ENCODE data around the gene TBC1D20. TPM values are rescaled to one million over a fixed set of nuclear protein-coding genes. Genes with fewer than 3 reads are reported as not detected.
A peak's percentile ranks its signal among the peaks of the same experiment; 100 is the strongest.

The TBC1D20 gene
- total RNA-seq, 1 experiment from 2014 or later = 35.8 TPM

GRCh38 chr20:400128-400453 is 62.2 kb downstream of the TBC1D20 start:
- no TSS peak for BruUV-seq (replicated peaks)
- H3K36me3 ChIP-seq (ENCODE audit: control insufficient read depth, insufficient read depth, low read length) = peaks cover 4% of the 10 kb centered on the region
- Mint-ChIP-seq H3K4me3 (ENCODE audit: unreplicated experiment) (no peak overlapping the region), H3K4me1 (ENCODE audit: low read depth, unreplicated experiment) (peaks cover 20% of the 10 kb centered on the region), H3K27ac (ENCODE audit: unreplicated experiment) (peak overlapping the region; percentile 98), H3K9me3 (ENCODE audit: unreplicated experiment) (no peaks in the 10 kb centered on the region), H3K27me3 (ENCODE audit: insufficient read depth, unreplicated experiment) (no peaks in the 10 kb centered on the region), H3K36me3 (ENCODE audit: insufficient read depth, unreplicated experiment) (peaks cover 73% of the 10 kb centered on the region)
- H3K9me3 ChIP-seq = no peaks in the 10 kb centered on the region
- TF ChIP-seq, protein P1, sequence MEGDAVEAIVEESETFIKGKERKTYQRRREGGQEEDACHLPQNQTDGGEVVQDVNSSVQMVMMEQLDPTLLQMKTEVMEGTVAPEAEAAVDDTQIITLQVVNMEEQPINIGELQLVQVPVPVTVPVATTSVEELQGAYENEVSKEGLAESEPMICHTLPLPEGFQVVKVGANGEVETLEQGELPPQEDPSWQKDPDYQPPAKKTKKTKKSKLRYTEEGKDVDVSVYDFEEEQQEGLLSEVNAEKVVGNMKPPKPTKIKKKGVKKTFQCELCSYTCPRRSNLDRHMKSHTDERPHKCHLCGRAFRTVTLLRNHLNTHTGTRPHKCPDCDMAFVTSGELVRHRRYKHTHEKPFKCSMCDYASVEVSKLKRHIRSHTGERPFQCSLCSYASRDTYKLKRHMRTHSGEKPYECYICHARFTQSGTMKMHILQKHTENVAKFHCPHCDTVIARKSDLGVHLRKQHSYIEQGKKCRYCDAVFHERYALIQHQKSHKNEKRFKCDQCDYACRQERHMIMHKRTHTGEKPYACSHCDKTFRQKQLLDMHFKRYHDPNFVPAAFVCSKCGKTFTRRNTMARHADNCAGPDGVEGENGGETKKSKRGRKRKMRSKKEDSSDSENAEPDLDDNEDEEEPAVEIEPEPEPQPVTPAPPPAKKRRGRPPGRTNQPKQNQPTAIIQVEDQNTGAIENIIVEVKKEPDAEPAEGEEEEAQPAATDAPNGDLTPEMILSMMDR (IDR thresholded peaks at IDR 0.05; ENCODE audit: insufficient read depth in 1 of 2, low read depth in 1 of 2, low read length in 1 of 2, severe bottlenecking in 1 of 2, unreplicated experiment in 1 of 2) = no peak
- intact Hi-C loops (cut with micrococcal nuclease; ENCODE audit: unreplicated experiment) = loop anchor here (5.0 kb wide), 1 partner anchor 62 kb away; the partner anchor contains the start of gene TBC1D20
- peaks cover 26% of the 10 kb centered on the region for H3K4me1 ChIP-seq
- DNase-seq = no peak
- ChIA-PET POLR2A (interaction anchor here (0.6 to 1.6 kb wide), 5 partner anchors 16 to 53 kb away, joined by 3 to 5 read pairs (median 3); partner anchors contain the start of gene NRSN2), CTCF (interaction anchor here (0.9 to 1.9 kb wide), 3 partner anchors 9 to 70 kb away, joined by 3 to 5 read pairs (median 3); no protein-coding TSS in a partner anchor)
- no peaks in the 10 kb centered on the region for H3K27me3 ChIP-seq (replicated peaks; ENCODE audit: control insufficient read depth, insufficient read depth, low read length)
- H3K4me3 ChIP-seq (ENCODE audit: low read depth, low read length) = no peak overlapping the region

- Mint-ChIP-seq H3K27me3 (ENCODE audit: insufficient read depth, unreplicated experiment) (no peaks in the 10 kb centered on the region), H3K27ac (ENCODE audit: unreplicated experiment) (peak overlapping the region; percentile 88), H3K36me3 (ENCODE audit: insufficient read depth, unreplicated experiment) (peaks cover 81% of the 10 kb centered on the region), H3K4me1 (ENCODE audit: low read depth, unreplicated experiment) (peaks cover 20% of the 10 kb centered on the region), H3K4me3 (ENCODE audit: unreplicated experiment) (no peak overlapping the region), H3K9me3 (ENCODE audit: unreplicated experiment) (no peaks in the 10 kb centered on the region)
- Histone ChIP-seq H3K9me3 (no peaks in the 10 kb centered on the region), H3K36me3 (ENCODE audit: control insufficient read depth, insufficient read depth, low read length) (peaks cover 7% of the 10 kb centered on the region), H3K4me3 (ENCODE audit: low read depth, low read length) (no peak overlapping the region), H3K4me1 (peaks cover 26% of the 10 kb centered on the region), H3K27me3 (replicated peaks; ENCODE audit: control insufficient read depth, insufficient read depth, low read length) (no peaks in the 10 kb centered on the region)
- no TSS peak for BruUV-seq (replicated peaks)
- TF ChIP-seq, protein P1 (IDR thresholded peaks at IDR 0.05; ENCODE audit: insufficient read depth in 1 of 2, low read depth in 1 of 2, low read length in 1 of 2, severe bottlenecking in 1 of 2, unreplicated experiment in 1 of 2) = no peak
- ChIA-PET CTCF (no interaction called here), POLR2A (interaction anchor here (0.6 to 1.6 kb wide), 2 partner anchors 18 to 52 kb away, joined by 3 to 5 read pairs; partner anchors contain the start of gene NRSN2)
- intact Hi-C loops (cut with micrococcal nuclease; ENCODE audit: unreplicated experiment) = no loop called here
- DNase-seq = no peak
These were observed 63.1 kb downstream of the TBC1D20 start for GRCh38 chr20:399182-399707.

DNA sequence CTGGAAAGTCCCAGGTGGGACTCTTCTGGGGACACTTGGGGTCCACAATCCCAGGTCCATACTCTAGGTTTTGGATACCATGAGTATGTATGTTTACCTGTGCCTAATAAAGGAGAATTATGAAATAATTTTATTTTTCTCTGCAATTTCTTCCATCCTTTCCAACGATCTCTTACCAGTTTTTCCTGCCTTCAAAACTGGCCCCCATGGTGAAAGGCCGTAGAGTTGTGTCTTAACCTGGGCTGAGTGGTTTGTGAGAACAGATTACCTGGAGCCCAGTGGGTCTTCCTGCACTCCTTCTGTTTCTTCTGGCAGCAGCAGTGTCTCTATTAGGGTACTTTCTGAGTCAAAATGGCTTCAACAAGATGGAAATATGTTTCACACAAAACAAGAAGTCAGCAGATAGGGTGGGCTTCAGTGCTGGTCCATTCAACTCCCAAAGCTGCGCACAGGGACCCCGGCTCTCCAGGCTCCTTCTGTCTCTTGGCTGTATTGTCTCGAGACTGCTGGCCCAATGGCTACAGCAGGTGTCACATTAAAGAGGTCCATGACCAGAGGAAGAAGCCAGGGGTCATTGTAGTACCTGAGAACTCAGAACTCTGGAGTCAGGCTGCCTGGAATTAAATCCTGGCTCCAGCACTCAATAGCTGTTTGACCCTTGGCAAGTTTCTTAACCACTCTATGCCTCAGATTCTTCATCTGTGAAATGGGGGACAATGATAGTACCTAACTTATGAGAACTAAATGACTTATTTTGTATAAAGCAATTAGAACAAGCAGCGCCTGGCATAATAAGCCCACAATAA is 64.7 kb downstream of the TBC1D20 start:
- no peaks in the 10 kb centered on the region for H3K9me3 Mint-ChIP-seq (ENCODE audit: unreplicated experiment)
- BruUV-seq (replicated peaks) = no TSS peak
- no peak overlapping the region for H3K4me3 Mint-ChIP-seq (ENCODE audit: unreplicated experiment)
- no peaks in the 10 kb centered on the region for H3K27me3 Mint-ChIP-seq (ENCODE audit: insufficient read depth, unreplicated experiment)
- ChIA-PET POLR2A (no interaction called here), CTCF (no interaction called here)
- no peak for DNase-seq
- no peak overlapping the region for H3K4me3 ChIP-seq (ENCODE audit: low read depth, low read length)
- no peaks in the 10 kb centered on the region for H3K9me3 ChIP-seq
- H3K4me1 Mint-ChIP-seq (ENCODE audit: low read depth, unreplicated experiment) = peaks cover 20% of the 10 kb centered on the region
- intact Hi-C loops (cut with micrococcal nuclease; ENCODE audit: unreplicated experiment) = no loop called here
- peaks cover 7% of the 10 kb centered on the region for H3K36me3 ChIP-seq (ENCODE audit: control insufficient read depth, insufficient read depth, low read length)
- TF ChIP-seq, protein P1 (IDR thresholded peaks at IDR 0.05; ENCODE audit: insufficient read depth in 1 of 2, low read depth in 1 of 2, low read length in 1 of 2, severe bottlenecking in 1 of 2, unreplicated experiment in 1 of 2) = no peak
- peaks cover 20% of the 10 kb centered on the region for H3K4me1 ChIP-seq
- no peaks in the 10 kb centered on the region for H3K27me3 ChIP-seq (replicated peaks; ENCODE audit: control insufficient read depth, insufficient read depth, low read length)
- no peak overlapping the region for H3K27ac Mint-ChIP-seq (ENCODE audit: unreplicated experiment)
- H3K36me3 Mint-ChIP-seq (ENCODE audit: insufficient read depth, unreplicated experiment) = peaks cover 81% of the 10 kb centered on the region

Measured in Caco-2 (cell line).